Measurements from ENCODE around the gene CYP4F8.

DNA sequence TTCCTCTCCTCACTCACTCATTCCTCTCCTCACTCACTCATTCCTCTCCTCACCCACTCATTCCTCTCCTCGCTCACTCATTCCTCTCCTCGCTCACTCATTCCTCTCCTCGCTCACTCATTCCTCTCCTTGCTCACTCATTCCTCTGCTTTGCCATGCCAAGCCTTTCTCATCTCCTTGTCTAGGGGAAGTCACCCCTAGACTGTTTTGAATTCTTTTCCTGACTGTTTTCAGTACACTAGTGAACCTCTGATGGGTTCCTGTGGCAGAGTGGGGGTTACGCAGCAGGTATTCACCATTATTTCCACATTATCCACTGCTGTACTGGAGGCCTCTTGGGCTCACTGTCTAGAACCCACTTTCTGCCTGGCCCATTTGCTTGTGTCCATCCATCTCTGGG is 1.2 kb downstream of the CYP4F8 start:
- TF ChIP-seq POLR2A (IDR thresholded peaks at IDR 0.05), result no peak
- TF ChIP-seq, protein P1, sequence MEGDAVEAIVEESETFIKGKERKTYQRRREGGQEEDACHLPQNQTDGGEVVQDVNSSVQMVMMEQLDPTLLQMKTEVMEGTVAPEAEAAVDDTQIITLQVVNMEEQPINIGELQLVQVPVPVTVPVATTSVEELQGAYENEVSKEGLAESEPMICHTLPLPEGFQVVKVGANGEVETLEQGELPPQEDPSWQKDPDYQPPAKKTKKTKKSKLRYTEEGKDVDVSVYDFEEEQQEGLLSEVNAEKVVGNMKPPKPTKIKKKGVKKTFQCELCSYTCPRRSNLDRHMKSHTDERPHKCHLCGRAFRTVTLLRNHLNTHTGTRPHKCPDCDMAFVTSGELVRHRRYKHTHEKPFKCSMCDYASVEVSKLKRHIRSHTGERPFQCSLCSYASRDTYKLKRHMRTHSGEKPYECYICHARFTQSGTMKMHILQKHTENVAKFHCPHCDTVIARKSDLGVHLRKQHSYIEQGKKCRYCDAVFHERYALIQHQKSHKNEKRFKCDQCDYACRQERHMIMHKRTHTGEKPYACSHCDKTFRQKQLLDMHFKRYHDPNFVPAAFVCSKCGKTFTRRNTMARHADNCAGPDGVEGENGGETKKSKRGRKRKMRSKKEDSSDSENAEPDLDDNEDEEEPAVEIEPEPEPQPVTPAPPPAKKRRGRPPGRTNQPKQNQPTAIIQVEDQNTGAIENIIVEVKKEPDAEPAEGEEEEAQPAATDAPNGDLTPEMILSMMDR (IDR thresholded peaks at IDR 0.05), result no peak
- no peak for TF ChIP-seq POLR2AphosphoS5 (IDR thresholded peaks at IDR 0.05)

Measured in upper lobe of left lung (tissue), 4 donors.